Heart left ventricle (tissue), 13 donors: Measurements from ENCODE around the gene CNOT6L.

Source experiments
- POLR2A ChIP-seq, 2 donors: fragments of 450-650 bp; IDR thresholded peaks; one replicate each; pipeline ENCODE4 v1.6.1; 2017; ENCODE audit warnings: antibody characterized with exemption in 2 of 2, mild to moderate bottlenecking in 2 of 2, moderate library complexity in 2 of 2
- TF ChIP-seq, protein P1 (sequence below), 12 donors: fragments of 200-600 bp; sonication (generic) in 4 of 12; IDR thresholded peaks; one replicate each; pipeline versions ENCODE4 v1.5.0 to v1.8.0; 2018 to 2022; ENCODE audit warnings: antibody characterized with exemption in 12 of 12, mild to moderate bottlenecking in 5 of 12
- donor health status: ischemic (EF 13 %, LVEDD 7.1; RV severe dilation, severe dysfunction).
- donor health status: DM: no; HTN: yes; CAD: no.
- donor health status: DM: no; HTN: no; CAD: no.
- donor health status: ischemic (EF 25% LVEDD 6.9; RV normal size, moderate dysfunction).
- donor health status: ischemic (EF 25% LVEDD 5.7; RV mildly dilated, moderate dysfunction).
- donor health status: ischemic (EF 35%, LVEDD 5.7; RV mildly dilated, moderate dysfunction).
- donor health status: nonischemic (EF 11% LVEDD 7.7; RV severe dilation, severe dysfunction).
- donor health status: DM: yes; HTN: yes; CAD: no.
- donor health status: PGD.
- donor health status: ischemic (EF 29% LVEDD 5.4; RV normal size, mild dysfunction).
- donor health status: nonischemic (EF 23%, LVEDD 6.1; RV moderate dilation, normal function).

DNA sequence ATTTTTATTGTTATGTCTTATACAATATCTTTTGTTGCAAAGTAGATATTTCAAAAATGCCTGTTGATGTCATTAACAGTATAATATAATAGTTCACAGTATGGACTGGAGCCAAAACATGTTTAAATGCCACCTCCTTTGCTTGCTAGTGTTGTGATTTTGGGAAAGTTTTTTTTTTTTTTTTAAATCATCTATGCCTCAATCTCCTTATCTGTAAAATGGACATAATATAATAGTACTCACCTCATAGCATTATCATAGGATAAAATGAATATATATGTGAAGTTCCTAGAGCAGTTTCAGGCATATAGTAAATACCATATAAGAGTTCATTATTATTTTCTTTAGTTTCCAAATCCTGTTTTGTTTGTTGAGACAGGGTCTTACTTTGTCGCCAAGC lies 25.2 kb upstream of the CNOT6L start:
- TF ChIP-seq, protein P1, sequence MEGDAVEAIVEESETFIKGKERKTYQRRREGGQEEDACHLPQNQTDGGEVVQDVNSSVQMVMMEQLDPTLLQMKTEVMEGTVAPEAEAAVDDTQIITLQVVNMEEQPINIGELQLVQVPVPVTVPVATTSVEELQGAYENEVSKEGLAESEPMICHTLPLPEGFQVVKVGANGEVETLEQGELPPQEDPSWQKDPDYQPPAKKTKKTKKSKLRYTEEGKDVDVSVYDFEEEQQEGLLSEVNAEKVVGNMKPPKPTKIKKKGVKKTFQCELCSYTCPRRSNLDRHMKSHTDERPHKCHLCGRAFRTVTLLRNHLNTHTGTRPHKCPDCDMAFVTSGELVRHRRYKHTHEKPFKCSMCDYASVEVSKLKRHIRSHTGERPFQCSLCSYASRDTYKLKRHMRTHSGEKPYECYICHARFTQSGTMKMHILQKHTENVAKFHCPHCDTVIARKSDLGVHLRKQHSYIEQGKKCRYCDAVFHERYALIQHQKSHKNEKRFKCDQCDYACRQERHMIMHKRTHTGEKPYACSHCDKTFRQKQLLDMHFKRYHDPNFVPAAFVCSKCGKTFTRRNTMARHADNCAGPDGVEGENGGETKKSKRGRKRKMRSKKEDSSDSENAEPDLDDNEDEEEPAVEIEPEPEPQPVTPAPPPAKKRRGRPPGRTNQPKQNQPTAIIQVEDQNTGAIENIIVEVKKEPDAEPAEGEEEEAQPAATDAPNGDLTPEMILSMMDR (IDR thresholded peaks at IDR 0.05), result no peak
- no peak for TF ChIP-seq POLR2A (IDR thresholded peaks at IDR 0.05)
